ENCODE results near the gene DSCAM. TPM values are rescaled to one million over a fixed set of nuclear protein-coding genes. Genes with fewer than 3 reads are reported as not detected.

The DSCAM gene
- total and polyA plus RNA-seq, 2 experiments from 2014 or later, result 0.07 TPM; not detected in 1

DNA sequence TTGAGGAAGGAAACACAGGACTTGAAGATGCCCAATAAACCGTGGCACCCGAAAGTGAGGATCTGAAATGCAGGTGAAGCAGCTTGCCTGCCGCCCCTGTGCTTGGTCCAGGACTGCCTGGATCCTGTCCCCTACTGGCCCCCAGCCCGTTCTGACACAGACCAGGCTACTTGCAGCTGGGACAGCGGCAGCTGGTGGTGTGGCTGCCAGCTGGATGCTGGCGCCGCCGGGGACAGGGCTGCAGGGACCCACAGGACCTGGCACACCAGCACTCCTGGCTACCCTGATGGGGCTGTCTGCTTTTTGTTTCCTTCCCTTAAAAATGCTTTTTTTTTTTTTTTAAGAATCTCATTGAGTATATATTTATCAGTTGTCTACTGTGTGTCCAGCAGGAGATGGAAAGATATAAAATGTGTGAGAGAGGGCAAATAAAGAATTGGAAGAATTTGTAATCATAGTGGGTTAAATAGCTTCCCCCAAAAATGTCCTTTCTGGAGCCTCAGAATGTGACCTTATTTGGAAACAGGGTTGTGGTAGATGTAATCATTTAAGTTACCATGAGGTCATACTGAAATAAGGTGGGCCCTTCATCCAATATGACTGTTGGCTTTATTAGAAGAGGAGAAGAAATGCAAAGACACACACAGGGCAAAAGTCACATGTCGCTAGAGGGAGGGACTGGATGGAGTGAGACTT, 165.6 kb downstream of the DSCAM start:
- H3K4me3 ChIP-seq, result no peak overlapping the region
- H3K9me3 Mint-ChIP-seq, result peaks cover 80% of the 10 kb centered on the region
- no peak overlapping the region for H3K4me2 ChIP-seq
- no peaks in the 10 kb centered on the region for H3K36me3 ChIP-seq (ENCODE audit: insufficient read depth)
- DNase-seq (ENCODE audit: low spot score) (no peak), ATAC-seq (no peak; the same call in 2 of the 3 replicates)
- no peak overlapping the region for H2AFZ ChIP-seq
- peaks cover 28% of the 10 kb centered on the region for H3K36me3 Mint-ChIP-seq (ENCODE audit: low read depth)
- peaks cover 4% of the 10 kb centered on the region for H3K27me3 Mint-ChIP-seq (ENCODE audit: insufficient read depth, low read depth, poor library complexity)
- no peaks in the 10 kb centered on the region for H3F3A ChIP-seq (replicated peaks; ENCODE audit: low read depth)
- no peak overlapping the region for H3K27ac ChIP-seq (ENCODE audit: low read depth)
- H3K79me2 ChIP-seq (replicated peaks; ENCODE audit: insufficient read depth), result no peaks in the 10 kb centered on the region
- H3K4me1 ChIP-seq (ENCODE audit: insufficient read depth), result no peaks in the 10 kb centered on the region
- H3K4me1 Mint-ChIP-seq, result no peaks in the 10 kb centered on the region; the same call in 2 of the 3 replicates
- H3K27ac Mint-ChIP-seq, result no peak overlapping the region
- no peak overlapping the region for H3K4me3 Mint-ChIP-seq
- H3K27me3 ChIP-seq (ENCODE audit: insufficient read depth), result no peaks in the 10 kb centered on the region
- no peak for TF ChIP-seq NANOG (IDR thresholded peaks at IDR 0.05; ENCODE audit: borderline replicate concordance)
- no peaks in the 10 kb centered on the region for H3K9me2 ChIP-seq (ENCODE audit: insufficient read depth)
- H4K20me1 ChIP-seq (replicated peaks; ENCODE audit: insufficient read depth), result no peaks in the 10 kb centered on the region

DNA sequence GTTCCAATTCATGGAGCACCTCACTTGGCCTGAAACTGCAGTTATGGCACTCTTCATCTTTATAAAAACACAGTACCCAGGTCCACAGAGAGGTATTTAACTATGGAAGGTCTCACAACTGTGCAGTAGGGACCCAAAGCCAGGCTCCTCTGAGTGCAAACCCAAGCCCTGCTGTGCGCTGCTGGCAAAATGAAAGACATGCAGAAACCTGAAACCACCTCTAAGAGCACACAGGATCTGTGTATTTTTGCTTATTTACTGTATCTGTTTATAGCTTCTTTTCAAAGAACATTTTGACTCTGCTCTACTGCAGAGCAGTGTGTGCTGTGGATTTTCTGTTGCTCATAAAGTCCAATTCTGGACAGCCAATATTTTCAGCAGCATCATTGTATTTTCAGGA, 166.6 kb downstream of the DSCAM start:
- H3K4me3 ChIP-seq, result no peak overlapping the region
- no peaks in the 10 kb centered on the region for H3K27me3 ChIP-seq (ENCODE audit: insufficient read depth)
- TF ChIP-seq, protein P1, sequence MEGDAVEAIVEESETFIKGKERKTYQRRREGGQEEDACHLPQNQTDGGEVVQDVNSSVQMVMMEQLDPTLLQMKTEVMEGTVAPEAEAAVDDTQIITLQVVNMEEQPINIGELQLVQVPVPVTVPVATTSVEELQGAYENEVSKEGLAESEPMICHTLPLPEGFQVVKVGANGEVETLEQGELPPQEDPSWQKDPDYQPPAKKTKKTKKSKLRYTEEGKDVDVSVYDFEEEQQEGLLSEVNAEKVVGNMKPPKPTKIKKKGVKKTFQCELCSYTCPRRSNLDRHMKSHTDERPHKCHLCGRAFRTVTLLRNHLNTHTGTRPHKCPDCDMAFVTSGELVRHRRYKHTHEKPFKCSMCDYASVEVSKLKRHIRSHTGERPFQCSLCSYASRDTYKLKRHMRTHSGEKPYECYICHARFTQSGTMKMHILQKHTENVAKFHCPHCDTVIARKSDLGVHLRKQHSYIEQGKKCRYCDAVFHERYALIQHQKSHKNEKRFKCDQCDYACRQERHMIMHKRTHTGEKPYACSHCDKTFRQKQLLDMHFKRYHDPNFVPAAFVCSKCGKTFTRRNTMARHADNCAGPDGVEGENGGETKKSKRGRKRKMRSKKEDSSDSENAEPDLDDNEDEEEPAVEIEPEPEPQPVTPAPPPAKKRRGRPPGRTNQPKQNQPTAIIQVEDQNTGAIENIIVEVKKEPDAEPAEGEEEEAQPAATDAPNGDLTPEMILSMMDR (conservative IDR thresholded peaks at IDR 0.05; ENCODE audit: low read depth in 2 of 2), result no peak
- TF ChIP-seq ZNF331 (CRISPR knock-in tag; IDR thresholded peaks at IDR 0.05; ENCODE audit: low read depth), result no peak
- no peak for TF ChIP-seq STAT1 (IDR thresholded peaks at IDR 0.05; ENCODE audit: unreplicated experiment)
- TF ChIP-seq, protein P2, sequence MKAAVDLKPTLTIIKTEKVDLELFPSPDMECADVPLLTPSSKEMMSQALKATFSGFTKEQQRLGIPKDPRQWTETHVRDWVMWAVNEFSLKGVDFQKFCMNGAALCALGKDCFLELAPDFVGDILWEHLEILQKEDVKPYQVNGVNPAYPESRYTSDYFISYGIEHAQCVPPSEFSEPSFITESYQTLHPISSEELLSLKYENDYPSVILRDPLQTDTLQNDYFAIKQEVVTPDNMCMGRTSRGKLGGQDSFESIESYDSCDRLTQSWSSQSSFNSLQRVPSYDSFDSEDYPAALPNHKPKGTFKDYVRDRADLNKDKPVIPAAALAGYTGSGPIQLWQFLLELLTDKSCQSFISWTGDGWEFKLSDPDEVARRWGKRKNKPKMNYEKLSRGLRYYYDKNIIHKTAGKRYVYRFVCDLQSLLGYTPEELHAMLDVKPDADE (IDR thresholded peaks at IDR 0.05), result no peak
- TF ChIP-seq JUNB (IDR thresholded peaks at IDR 0.05; ENCODE audit: unreplicated experiment), result no peak
- no peak overlapping the region for H3K27ac Mint-ChIP-seq
- no peaks in the 10 kb centered on the region for H3K4me1 ChIP-seq (ENCODE audit: insufficient read depth)
- H3K79me2 ChIP-seq (replicated peaks; ENCODE audit: insufficient read depth), result no peaks in the 10 kb centered on the region
- no peak overlapping the region for H2AFZ ChIP-seq
- H3K27me3 Mint-ChIP-seq (ENCODE audit: insufficient read depth, low read depth, poor library complexity), result peaks cover 2% of the 10 kb centered on the region
- H3K4me3 Mint-ChIP-seq, result no peak overlapping the region
- peaks cover 79% of the 10 kb centered on the region for H3K9me3 Mint-ChIP-seq
- no peaks in the 10 kb centered on the region for H3K9me2 ChIP-seq (ENCODE audit: insufficient read depth)
- no peaks in the 10 kb centered on the region for H3K4me1 Mint-ChIP-seq
- peaks cover 28% of the 10 kb centered on the region for H3K36me3 Mint-ChIP-seq (ENCODE audit: low read depth)
- no peaks in the 10 kb centered on the region for H4K20me1 ChIP-seq (replicated peaks; ENCODE audit: insufficient read depth)
- H3K36me3 ChIP-seq (ENCODE audit: insufficient read depth), result no peaks in the 10 kb centered on the region
- ATAC-seq (no peak), DNase-seq (ENCODE audit: low spot score) (no peak)
- no peak overlapping the region for H3K4me2 ChIP-seq
- no peak overlapping the region for H3K27ac ChIP-seq (ENCODE audit: low read depth)
- no peaks in the 10 kb centered on the region for H3F3A ChIP-seq (replicated peaks; ENCODE audit: low read depth)

DNA sequence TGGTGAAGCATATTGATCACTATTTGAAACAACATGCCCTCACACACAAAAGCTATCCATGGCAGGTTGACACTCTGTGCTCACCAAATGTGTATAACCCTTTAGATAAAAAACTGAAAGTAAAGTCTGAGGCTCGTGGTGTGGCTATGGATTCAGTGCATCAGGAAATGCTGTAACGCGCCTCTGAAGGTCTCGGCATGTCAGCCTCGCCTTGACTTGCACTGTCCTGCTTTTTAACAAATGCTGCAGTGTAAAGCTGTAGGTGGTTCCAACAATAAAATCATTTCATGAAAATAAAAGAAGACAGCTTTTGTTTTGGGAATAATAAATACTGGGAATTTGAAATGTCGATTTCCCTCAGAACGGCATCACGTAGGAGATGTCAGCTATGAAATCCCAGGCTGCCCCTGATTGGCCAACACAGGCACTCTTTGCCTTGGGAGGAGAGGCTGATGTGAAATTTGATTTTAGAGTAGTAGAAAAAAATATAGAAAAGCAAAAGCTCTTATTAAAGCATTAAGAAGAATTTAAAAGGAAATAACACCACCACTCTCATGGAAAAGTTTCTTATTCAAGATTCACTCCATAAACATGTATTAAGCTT, 168.2 kb downstream of the DSCAM start:
- no peaks in the 10 kb centered on the region for H3K4me1 ChIP-seq (ENCODE audit: insufficient read depth)
- Mint-ChIP-seq H3K4me3 (no peak overlapping the region), H3K9me3 (peaks cover 77% of the 10 kb centered on the region), H3K27me3 (ENCODE audit: insufficient read depth, low read depth, poor library complexity) (peaks cover 2% of the 10 kb centered on the region), H3K36me3 (ENCODE audit: low read depth) (peaks cover 21% of the 10 kb centered on the region), H3K27ac (no peak overlapping the region), H3K4me1 (no peaks in the 10 kb centered on the region)
- no peak for ATAC-seq
- H3K27ac ChIP-seq (ENCODE audit: low read depth), result no peak overlapping the region
- H3K36me3 ChIP-seq (ENCODE audit: insufficient read depth), result no peaks in the 10 kb centered on the region
- no peak overlapping the region for H3K4me3 ChIP-seq
- DNase-seq (ENCODE audit: low spot score), result no peak
- H3K79me2 ChIP-seq (replicated peaks; ENCODE audit: insufficient read depth), result no peaks in the 10 kb centered on the region
- H2AFZ ChIP-seq, result no peak overlapping the region
- H3K9me2 ChIP-seq (ENCODE audit: insufficient read depth), result no peaks in the 10 kb centered on the region
- no peak overlapping the region for H3K4me2 ChIP-seq
- no peaks in the 10 kb centered on the region for H3F3A ChIP-seq (replicated peaks; ENCODE audit: low read depth)
- no peaks in the 10 kb centered on the region for H3K27me3 ChIP-seq (ENCODE audit: insufficient read depth)
- H4K20me1 ChIP-seq (replicated peaks; ENCODE audit: insufficient read depth), result no peaks in the 10 kb centered on the region
- TF ChIP-seq, protein P3, sequence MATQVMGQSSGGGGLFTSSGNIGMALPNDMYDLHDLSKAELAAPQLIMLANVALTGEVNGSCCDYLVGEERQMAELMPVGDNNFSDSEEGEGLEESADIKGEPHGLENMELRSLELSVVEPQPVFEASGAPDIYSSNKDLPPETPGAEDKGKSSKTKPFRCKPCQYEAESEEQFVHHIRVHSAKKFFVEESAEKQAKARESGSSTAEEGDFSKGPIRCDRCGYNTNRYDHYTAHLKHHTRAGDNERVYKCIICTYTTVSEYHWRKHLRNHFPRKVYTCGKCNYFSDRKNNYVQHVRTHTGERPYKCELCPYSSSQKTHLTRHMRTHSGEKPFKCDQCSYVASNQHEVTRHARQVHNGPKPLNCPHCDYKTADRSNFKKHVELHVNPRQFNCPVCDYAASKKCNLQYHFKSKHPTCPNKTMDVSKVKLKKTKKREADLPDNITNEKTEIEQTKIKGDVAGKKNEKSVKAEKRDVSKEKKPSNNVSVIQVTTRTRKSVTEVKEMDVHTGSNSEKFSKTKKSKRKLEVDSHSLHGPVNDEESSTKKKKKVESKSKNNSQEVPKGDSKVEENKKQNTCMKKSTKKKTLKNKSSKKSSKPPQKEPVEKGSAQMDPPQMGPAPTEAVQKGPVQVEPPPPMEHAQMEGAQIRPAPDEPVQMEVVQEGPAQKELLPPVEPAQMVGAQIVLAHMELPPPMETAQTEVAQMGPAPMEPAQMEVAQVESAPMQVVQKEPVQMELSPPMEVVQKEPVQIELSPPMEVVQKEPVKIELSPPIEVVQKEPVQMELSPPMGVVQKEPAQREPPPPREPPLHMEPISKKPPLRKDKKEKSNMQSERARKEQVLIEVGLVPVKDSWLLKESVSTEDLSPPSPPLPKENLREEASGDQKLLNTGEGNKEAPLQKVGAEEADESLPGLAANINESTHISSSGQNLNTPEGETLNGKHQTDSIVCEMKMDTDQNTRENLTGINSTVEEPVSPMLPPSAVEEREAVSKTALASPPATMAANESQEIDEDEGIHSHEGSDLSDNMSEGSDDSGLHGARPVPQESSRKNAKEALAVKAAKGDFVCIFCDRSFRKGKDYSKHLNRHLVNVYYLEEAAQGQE (IDR thresholded peaks at IDR 0.05; ENCODE audit: unreplicated experiment), result no peak
- no peak for TF ChIP-seq EZH2phosphoT487 (IDR thresholded peaks at IDR 0.05; ENCODE audit: unreplicated experiment)
- TF ChIP-seq EZH2 (IDR thresholded peaks at IDR 0.05; ENCODE audit: low read depth, unreplicated experiment), result no peak
- no peak for TF ChIP-seq CREB1 (CRISPR knock-in tag; IDR thresholded peaks at IDR 0.05; ENCODE audit: low read depth)
- TF ChIP-seq JUNB (IDR thresholded peaks at IDR 0.05; ENCODE audit: unreplicated experiment), result no peak

Measured in GM23338 (cell line).